ENCODE data around the gene TNIP1.
A peak's percentile ranks its signal among the peaks of the same experiment; 100 is the strongest.

Gene TNIP1

DNA sequence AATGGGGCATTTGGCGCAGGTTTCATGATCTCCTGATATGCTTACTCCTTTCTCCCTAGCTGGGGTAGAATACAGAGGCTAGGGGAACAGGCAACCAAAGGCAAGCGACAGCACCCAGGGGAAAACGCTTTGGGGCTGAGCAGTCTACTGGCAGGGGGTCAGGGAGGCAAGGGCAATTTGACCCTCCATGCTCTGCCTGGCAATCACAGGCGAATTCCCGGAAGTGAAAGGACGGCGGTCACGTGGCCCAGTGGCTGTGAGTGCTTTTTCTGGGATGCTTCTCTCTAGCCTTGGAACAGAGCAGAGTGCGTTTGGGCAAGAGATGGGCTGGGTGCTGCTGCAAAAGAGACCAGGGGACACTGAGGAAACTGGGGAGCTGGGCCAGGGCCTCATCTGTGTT lies 54.7 kb downstream of the TNIP1 start:
- no peak for DNase-seq (ENCODE audit: extremely low read depth in 1 of 2, low read depth in 1 of 2)

DNA sequence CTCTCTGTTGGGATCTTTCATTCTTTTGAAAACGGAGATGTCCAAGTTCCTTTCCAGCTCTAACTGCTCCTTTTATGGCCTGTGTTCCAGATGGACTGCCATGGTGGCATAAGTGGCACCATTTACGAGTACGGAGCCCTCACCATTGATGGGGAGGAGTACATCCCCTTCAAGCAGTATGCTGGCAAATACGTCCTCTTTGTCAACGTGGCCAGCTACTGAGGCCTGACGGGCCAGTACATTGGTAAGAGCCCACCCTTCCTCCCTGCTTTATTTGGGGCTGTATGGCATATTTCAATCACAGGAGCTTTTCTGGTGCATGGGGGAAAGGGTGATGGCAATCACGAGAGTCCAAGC lies 55.6 kb downstream of the TNIP1 start:
- no peak for DNase-seq (ENCODE audit: extremely low read depth in 1 of 2, low read depth in 1 of 2)

DNA sequence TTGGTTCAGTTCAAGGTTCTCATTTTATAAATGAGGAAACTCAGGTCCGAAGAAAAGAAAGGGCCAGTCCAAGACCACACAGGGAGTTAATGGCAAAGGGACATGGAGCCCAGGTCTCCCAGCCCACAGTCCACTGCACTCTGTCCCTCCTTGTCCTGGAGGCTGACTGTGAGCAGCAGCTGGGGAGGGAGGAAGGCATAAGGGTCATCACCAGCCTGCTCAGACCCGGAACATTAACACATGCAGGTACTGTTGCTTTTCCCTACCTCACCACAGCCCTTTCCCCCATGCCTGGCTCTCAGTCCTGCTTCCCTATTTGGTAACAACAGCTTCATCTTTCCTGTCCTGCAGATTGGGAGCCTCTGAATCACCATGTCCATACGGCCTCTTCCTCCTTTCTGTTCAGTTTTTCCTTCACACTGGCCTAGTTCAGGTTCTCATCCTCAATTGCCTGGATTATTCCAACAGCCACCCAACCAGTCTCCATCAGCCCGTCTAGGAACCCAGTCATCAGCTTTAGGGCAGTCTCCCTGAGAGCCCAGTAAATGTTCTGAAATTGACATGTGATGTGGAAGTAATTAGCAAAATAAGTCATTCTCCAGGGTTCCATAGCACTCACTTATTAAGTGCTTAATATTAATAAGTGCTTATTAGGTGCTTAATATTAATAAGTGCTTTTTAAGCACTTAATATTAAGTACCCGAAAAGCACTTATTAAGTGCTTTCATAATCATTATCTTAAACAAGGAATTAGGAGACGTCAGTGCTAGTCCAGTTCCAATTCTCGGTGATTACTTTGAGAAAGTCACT lies 56.2 kb downstream of the TNIP1 start:
- no peak for DNase-seq (ENCODE audit: extremely low read depth in 1 of 2, low read depth in 1 of 2)

DNA sequence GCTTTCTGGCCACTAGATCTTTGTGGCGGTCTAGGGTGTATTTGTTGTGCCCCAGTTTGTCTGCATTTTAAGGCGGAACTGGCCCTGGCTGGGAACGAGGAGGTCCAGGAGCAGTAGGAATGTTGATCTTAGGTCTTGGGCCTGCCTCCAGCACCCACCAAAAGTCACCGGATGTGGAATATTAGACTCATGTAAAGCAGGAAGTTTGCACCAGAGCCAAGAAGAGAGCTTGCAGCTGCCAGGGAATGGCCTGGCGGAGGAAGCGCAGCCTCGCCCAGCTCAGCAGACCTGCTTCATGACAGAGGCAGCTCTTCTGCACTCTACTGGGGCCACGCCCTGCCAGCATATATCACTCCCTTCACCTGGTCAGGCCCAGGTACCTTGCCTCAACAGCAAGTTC lies 57.2 kb downstream of the TNIP1 start:
- DNase-seq (ENCODE audit: extremely low read depth in 1 of 2, low read depth in 1 of 2), result no peak

DNA sequence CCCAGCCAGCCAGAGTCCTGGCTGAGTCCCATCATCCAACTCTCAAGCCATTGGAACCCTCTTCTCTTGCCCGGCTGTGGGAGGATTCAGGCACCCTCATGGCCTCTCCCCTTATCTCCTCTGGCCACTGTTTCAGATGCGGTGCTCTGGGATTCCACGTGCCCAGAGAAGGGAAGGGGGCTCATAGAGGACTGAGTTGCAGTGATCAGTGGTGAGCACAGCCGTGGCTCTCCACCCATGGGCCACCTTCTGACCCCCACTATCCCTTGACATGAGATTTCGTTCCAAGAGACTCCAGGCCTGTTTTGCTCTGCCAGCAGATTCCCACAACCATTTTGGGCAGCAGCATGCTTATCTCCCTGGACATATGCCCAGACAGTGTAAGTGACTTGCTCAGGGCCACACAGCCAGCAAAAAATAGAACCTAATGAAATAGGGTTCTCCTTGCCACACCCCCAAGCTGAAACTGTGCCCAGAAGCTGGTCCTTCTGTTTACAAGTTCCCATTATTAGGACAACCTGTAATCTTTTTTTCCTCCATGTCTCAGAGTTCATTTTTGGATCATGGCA lies 57.7 kb downstream of the TNIP1 start:
- DNase-seq (ENCODE audit: extremely low read depth in 1 of 2, low read depth in 1 of 2), result no peak

DNA sequence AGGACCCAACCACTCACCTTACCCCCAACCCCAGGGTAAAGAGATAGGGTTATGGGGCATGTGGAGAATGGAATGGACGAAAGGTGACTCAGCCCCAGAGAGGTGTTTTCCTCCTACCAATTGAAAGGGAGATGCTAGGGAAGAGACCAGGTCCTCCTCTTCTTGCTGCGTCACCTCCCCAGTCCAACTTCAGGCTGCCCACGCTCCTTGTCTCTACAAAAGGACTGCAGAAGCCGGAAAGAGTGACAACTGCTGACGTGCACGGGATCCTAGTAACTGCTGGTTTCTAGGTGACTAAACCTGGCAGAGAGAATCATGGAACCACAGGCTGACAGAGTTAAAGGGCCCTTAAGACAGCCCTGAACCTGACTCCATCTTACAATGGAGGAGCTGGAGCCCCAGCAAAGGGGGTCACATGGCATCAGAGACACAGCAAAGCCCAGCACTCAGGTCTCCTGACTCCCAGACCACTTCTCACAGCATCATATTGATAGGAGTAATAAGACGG lies 58.3 kb downstream of the TNIP1 start:
- DNase-seq (ENCODE audit: extremely low read depth in 1 of 2, low read depth in 1 of 2), result no peak

DNA sequence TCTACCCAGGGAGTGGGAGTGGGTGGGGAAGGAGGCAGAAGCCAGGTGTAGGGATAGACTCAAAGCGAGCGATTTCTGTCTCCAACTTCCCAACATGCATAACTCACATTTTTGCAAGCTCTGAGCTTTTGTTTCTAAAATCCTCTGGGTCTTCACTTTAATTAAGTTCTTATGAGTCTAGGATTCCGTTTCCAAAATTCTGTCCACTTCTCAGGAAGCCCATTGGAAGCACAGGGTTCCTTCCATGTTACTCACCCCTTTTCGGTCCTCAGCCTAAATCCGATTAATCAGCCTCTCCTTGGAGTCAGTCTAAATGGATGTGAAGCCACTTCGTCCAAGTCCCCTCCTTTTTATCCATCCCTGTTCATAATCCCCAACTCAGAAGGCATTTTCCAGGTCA lies 59.1 kb downstream of the TNIP1 start:
- DNase-seq (ENCODE audit: extremely low read depth in 1 of 2, low read depth in 1 of 2), result no peak

DNA sequence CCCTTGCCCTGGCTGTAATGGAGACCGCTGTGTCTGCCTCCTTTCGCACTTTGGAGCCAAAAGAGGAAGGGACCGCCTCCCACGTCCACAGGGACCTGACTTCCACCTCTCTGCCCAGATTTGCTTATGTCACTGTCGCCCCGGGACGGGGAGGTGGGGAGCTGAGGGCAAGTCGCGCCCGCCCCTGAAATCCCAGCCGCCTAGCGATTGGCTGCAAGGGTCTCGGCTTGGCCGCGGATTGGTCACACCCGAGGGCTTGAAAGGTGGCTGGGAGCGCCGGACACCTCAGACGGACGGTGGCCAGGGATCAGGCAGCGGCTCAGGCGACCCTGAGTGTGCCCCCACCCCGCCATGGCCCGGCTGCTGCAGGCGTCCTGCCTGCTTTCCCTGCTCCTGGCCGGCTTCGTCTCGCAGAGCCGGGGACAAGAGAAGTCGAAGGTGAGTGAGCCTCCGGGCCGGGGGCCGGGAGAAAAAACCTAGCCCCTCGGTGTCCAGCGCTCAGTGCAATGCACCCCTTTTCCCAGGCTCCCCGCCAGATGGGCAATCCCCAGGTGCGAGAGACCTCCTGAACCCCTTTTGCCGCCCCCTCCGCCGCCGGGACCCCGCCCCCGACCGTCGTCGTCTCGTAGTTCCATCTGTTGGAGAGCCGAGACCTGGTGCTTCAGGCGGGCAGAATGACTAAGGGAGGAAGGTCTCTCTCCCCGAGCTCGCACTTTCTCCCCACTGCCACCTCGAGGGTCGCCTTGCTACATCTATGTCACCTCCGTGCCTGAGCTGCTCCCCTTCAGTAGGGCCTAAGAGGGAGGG lies 60.3 kb downstream of the TNIP1 start, which contains the start of gene GPX3:
TSS of gene GPX3 (plus strand) at position 288 of the 807 bp plus-strand sequence. CDS start at position 352, 64 bp downstream.
- peak in 1 of 2 donors; percentile 22 for DNase-seq (ENCODE audit: extremely low read depth in 1 of 2, low read depth in 1 of 2)

DNA sequence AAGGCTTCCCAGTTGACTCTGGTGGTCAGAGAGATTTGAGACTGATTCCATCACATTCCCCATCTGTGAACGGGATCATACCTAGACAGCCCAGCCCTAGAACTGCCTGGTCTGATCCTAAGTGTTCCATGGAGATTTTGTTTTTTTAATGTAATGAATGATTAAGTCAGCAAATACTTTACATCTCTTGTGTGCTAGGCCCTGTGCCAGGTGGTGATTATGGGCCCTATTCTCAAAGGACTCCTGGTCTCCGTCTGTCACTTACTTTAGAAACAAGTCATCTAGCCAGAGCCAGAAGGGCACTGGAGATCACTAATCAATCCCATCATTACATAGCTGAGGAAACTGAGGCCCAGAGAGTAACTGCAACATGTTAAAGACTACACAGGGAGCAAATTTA lies 61.5 kb downstream of the TNIP1 start:
- DNase-seq (ENCODE audit: extremely low read depth in 1 of 2, low read depth in 1 of 2), result no peak

DNA sequence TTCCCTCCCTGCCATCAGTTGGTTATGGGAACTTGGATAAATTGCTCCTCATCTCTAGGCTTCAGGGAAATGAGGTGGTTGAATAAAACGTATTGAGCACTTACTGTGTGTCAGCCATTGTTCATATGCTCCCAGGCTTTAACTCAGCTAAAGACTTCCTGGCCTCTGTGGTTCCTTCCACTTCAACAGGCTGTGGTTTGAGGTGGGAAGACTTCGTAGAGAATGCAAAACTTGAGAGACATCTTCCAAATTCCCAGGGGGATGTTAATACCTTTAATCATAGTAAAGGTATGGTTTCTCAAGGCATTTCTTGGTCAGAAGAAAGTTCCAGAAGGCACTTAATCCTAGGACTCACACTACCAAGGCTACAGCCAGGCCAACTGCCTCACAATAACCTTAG lies 62.0 kb downstream of the TNIP1 start:
- no peak for DNase-seq (ENCODE audit: extremely low read depth in 1 of 2, low read depth in 1 of 2)

DNA sequence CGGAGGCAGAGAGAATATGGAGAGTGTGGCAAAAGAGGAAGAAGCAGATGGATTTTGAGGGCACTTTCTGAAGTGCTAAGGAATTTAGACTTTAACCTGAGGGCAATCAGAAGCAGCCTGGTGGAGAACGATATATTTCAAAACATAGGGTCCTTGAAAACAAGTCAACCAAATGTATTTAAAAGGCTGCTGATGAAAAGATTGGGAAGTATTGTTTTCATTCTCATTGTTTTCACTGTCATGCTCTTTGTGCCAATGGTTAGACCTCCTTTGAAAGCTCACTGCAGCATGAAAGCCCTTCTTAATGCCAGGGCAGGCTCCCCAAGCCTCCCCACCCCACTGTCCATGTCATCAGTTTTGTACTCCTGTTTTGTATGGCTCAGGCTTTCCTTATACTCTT lies 62.9 kb downstream of the TNIP1 start:
- no peak for DNase-seq (ENCODE audit: extremely low read depth in 1 of 2, low read depth in 1 of 2)

DNA sequence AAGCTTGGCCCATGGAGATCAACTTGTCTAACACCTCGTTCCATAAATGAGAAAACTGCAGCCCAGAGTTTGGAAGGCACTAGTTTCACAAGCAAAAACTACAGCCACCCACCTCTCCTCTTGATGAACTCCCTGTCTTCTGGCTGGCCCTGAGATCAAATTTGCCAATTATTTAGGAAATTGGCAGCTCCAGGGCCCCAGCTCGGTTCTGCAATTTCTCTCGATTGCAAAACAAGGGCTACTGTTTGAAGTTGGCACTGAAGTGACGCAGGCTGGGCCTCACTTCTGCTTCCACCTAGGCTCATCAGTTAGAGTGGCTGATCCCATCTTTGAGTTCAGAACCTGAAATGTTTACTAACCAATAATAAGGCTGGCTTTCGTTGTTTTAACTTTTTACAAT lies 64.1 kb downstream of the TNIP1 start:
- DNase-seq (ENCODE audit: extremely low read depth in 1 of 2, low read depth in 1 of 2), result no peak

DNA sequence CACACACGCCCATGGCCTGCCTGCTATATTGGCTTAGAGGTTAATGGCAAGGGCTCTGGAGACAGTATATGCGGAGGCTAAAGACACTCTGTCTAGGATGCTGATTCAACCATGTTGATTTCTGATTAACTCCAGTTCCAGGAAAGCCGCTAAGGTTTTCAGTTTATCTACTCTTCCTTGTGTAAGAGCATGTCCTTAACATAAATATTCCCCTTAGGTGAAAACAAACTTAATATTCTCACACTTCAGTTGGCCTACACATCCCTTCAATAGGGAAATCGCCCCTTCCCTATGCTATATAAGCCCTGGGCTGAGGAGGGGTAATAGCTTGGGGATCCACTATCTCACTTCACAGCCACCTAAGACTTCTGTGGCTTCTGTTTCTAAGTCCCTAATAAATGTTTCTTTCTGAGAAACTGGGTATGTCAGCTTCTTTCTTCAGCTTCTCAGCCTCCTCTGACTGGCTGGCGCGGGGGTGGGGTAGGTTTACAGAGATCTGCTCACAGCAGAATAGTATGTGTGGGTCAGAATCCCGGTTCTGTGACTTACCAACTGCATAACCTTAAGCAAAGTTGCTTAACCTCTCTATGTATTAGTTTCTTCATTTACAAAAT lies 64.8 kb downstream of the TNIP1 start:
- no peak for DNase-seq (ENCODE audit: extremely low read depth in 1 of 2, low read depth in 1 of 2)

DNA sequence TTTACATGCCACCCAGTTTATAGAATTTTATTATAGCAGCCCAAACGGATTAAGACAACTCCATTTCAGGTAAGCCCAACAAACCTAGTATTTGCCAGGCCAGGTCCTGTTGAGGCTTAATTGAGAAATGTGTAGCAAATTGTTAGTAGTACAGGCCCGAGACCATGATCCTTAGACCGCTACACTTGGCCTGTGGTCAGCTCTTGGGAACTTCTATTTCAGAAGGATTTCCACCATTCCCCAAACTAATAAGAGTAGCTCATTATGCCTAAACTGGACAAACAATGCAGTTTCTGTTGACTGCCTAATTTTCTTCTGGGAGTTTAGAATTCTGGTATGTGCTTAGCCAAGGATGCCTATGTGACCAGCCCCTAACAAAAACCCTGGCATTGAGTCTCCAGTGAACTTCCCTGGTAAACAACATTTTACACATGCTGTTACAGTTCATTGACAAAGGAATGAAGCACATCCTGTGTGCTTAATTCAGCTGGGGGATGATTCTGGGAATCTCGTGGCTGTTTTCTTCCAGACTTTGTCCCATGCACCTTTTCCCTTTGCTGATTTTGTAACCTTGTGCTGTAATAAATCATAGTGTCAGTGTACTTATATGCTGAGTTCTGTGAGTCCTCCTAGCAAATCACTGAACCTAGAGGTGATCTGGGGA lies 66.0 kb downstream of the TNIP1 start:
- DNase-seq (ENCODE audit: extremely low read depth in 1 of 2, low read depth in 1 of 2), result no peak

DNA sequence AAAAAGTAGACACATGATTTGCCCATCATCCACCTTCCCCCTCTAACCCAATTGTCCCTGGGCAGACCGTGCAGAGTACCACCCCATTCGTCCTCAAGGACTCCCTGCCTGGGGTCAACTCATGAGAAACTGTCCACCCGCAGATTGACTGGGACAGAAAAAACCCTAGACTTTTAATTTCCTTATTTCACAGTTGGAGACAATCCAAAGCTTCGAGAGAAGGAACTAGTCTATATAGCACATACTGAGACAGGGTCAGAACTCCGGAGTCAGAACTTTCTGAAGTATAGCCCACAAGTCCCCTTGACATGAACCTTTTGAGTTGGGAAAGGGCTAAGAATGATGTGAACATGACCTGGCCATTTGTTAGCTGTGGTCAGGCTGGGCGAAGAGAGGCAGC lies 68.0 kb downstream of the TNIP1 start:
- no peak for DNase-seq (ENCODE audit: extremely low read depth in 1 of 2, low read depth in 1 of 2)

DNA sequence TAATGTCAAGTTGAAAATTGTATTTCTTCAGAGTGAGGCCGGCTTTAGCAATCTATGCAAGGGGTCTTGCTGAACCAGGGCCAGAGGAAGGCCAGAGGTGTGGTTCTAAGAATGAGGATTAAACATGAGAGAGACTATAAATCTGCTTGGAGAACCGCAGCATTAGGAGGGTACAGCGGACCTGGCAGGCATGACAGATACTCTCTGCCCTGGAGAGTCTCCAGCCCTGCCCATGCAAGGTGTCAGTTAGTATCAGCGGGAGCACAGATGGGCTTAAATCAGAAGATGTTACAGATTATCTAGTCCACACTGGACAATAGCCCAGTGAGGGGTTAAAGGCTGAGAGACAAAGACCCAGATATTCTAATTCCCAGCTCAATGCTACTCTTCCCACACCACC lies 71.9 kb downstream of the TNIP1 start:
- DNase-seq (ENCODE audit: extremely low read depth in 1 of 2, low read depth in 1 of 2), result no peak

DNA sequence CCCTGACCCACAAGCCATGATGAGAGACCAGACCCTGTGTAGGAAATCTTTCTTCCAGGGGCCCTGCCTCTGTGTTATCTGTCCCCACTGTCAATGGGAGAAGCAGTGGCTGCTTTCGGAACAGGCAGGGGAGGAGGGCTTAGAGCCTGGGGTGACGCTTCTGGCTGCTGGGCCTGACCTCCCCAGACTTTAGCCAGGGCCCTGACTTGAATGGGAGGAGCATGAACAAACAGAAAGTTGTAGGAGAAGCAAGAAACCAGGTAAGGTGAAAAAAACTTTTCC lies 72.7 kb downstream of the TNIP1 start:
- no peak for DNase-seq (ENCODE audit: extremely low read depth in 1 of 2, low read depth in 1 of 2)

DNA sequence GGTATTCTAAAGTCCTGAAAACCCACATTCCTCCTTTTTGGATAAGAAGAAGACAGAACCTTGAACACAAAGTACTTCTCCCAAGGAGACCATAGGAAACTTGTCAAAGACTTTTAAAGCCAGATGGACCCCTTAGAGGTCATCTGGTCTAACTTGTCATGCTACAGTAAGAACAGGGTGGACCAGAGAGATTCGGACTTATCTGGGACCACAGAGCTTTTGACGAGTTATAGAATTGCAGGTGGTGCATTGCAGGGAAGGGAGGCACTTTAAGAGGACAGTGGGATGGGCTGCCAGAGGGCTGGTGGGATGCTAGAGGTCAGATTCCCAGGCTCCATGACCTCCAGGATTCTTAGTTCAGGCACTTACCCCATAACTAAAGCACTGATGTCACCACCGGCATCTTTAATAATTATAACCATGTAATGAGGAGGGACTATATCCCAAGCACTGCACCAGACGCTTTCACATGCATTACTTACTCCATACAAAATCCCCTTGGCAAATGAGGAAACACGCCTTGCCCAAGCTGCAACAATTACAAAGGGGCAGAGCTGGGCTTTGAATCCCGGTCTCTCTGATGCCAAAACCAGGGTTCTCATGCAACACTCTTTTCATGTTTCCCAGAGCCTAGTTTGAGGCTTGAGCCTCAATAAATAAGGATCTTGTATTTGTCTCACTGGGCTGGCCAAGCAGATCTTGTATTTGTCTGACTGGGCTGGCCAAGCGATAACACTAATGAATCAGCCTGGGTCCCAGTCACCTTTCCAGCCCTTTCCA lies 73.2 kb downstream of the TNIP1 start:
- DNase-seq (ENCODE audit: extremely low read depth in 1 of 2, low read depth in 1 of 2), result no peak

DNA sequence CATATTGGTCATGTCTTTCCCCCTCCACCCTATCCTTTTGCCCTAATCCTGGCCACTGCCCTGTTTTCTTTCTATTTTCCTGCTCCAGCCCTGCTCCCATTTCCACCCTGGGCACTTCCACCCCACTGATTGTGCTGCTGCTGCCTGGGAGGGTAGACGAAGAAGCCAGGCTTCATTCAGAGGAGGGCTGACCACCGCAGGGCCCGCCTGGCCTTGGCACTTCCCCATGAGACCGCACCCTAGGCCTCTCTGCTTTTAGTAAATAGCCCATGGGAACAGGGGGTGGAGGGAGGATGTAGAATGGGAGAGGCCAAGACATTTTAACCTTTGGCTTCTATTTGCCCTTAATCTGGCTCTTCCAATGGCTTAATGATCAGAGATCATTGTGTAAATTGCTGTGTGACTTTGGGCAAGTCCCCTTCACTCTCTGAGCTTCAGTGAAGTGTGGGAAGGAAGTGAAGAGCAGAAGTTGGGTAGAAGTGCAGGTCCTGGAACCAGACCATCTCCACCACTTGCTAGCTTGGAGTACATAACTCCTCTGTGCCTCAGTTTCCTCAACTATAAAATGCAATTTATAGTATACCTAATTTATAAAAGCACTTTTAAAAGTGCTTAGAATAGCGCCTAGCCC lies 74.0 kb downstream of the TNIP1 start:
- DNase-seq (ENCODE audit: extremely low read depth in 1 of 2, low read depth in 1 of 2), result no peak

Data from activated CD8-positive, alpha-beta memory T cell treated with anti-CD3 and anti-CD28 coated beads for 1 hour (primary cell).